Lower leg skin (tissue), 3 donors: ENCODE results near the gene ADARB1.

Experiments used
- CTCF ChIP-seq, 3 donors: fragments of 450-650 bp; IDR thresholded peaks; one replicate each; pipeline ENCODE4 v1.5.1; 2016; ENCODE audit warnings: antibody characterized with exemption in 3 of 3, mild to moderate bottlenecking in 3 of 3, moderate library complexity in 2 of 3
- POLR2A ChIP-seq, 2 donors: fragments of 450-650 bp; IDR thresholded peaks; one replicate each; pipeline ENCODE4 v1.6.1; 2016 to 2017; ENCODE audit warnings: antibody characterized with exemption in 2 of 2, mild to moderate bottlenecking in 1 of 2, moderate library complexity in 1 of 2

GRCh38 chr21:45215213-45215612 is 140.8 kb downstream of the ADARB1 start:
- no peak for TF ChIP-seq CTCF (IDR thresholded peaks at IDR 0.05)
- no peak for TF ChIP-seq POLR2A (IDR thresholded peaks at IDR 0.05)
